A549 (cell line): ENCODE measurements around the gene SLC5A10. TPM values are rescaled to one million over a fixed set of nuclear protein-coding genes. Genes with fewer than 3 reads are reported as not detected.

Source experiments
- ATAC-seq, 2 experiments: fragments of 200-7000 bp in 1 of 2; fragments of >200 bp in 1 of 2; cut with Nextera tagmentation in 1 of 2; cut with Tn5 transposase in 1 of 2; 3 replicates each; pipeline versions ENCODE4 v1.8.0 to v1.9.1; 2018 to 2020; ENCODE audit warnings: mild to moderate bottlenecking in 1 of 2, moderate library complexity in 1 of 2
- CTCF ChIA-PET: fragments of 300-600 bp; sonication (Branson Sonifier 250); formaldehyde crosslinking; extraction: SDS; loops from one replicate; lab custom pipeline; 2021; ENCODE audit warnings: antibody characterized with exemption, inconsistent platforms; lab: Yijun Ruan, JAX
- POLR2A ChIA-PET: fragments of 350-600 bp; formaldehyde crosslinking; extraction: SDS; loops from one replicate; lab custom pipeline; 2021; ENCODE audit warnings: antibody characterized with exemption, inconsistent platforms; lab: Yijun Ruan, JAX
- DNase-seq, 2 experiments: peaks; one replicate each; pipeline versions ENCODE4 v3.0.0 to v3.0.0-alpha.2; 2011 to 2016; ENCODE audit warnings: low read depth in 1 of 2, low spot score in 1 of 2
- FAIRE-seq: peaks from 2 replicates; lab custom pipeline; 2011; peaks lifted over from hg19 to GRCh38; lab: Jason Lieb, UNC
- H3K27ac ChIP-seq, 2 experiments: fragments of >200 bp; sonication (Bioruptor Twin); formaldehyde crosslinking; 3 replicates each; pipeline ENCODE4 v1.5.1; 2016 to 2017
- H3K4me1 ChIP-seq: fragments of >200 bp; sonication (Bioruptor Twin); formaldehyde crosslinking; 3 replicates; pipeline ENCODE4 v1.6.1; 2016
- H3K4me2 ChIP-seq: fragments of >200 bp; sonication (Bioruptor Twin); formaldehyde crosslinking; 3 replicates; pipeline ENCODE4 v1.6.1; 2016
- H3K4me3 ChIP-seq: fragments of >200 bp; sonication (Bioruptor Twin); formaldehyde crosslinking; 3 replicates; pipeline ENCODE4 v1.5.1; 2016
- H3K9me3 ChIP-seq: fragments of >200 bp; sonication (Bioruptor Twin); formaldehyde crosslinking; 3 replicates; pipeline ENCODE4 v1.6.1; 2016
- BHLHE40 ChIP-seq: IDR thresholded peaks from 2 replicates; pipeline ENCODE4 v1.6.1; 2012; ENCODE audit warnings: low read depth, low read length, inconsistent platforms
- CBX2 ChIP-seq: fragments of 200-600 bp; sonication (generic); IDR thresholded peaks from 2 replicates; pipeline ENCODE4 v1.6.1; 2016; ENCODE audit warnings: low read depth, mild to moderate bottlenecking, borderline replicate concordance
- CEBPB ChIP-seq, 2 experiments: fragments of >200 bp in 1 of 2; sonication (Bioruptor Twin) in 1 of 2; formaldehyde crosslinking in 1 of 2; IDR thresholded peaks; 2 replicates each; pipeline ENCODE4 v1.6.1; 2012 to 2016
- CTCF ChIP-seq: fragments of >200 bp; sonication (Bioruptor Twin); formaldehyde crosslinking; IDR thresholded peaks from 3 replicates; pipeline ENCODE4 v1.5.1; 2016
- EP300 ChIP-seq, 2 experiments: fragments of >200 bp; sonication (Bioruptor Twin); formaldehyde crosslinking; IDR thresholded peaks; 2 replicates in 1 of 2; 3 replicates in 1 of 2; pipeline ENCODE4 v1.6.1; 2016 to 2017
- ESRRA ChIP-seq: fragments of 150-350 bp; IDR thresholded peaks from 2 replicates; pipeline ENCODE4 v1.6.1; 2014; ENCODE audit warnings: mild to moderate bottlenecking, low read length, borderline replicate concordance
- HMGXB4 ChIP-seq: fragments of 250-450 bp; sonication (Bioruptor Pico); IDR thresholded peaks from 2 replicates; pipeline ENCODE4 v1.5.0; 2021; ENCODE audit warnings: mild to moderate bottlenecking, moderate library complexity, borderline replicate concordance
- HOXA7 ChIP-seq: fragments of 250-450 bp; sonication (Bioruptor Pico); IDR thresholded peaks from 2 replicates; pipeline ENCODE4 v1.5.0; 2020; ENCODE audit warnings: mild to moderate bottlenecking, moderate library complexity
- JUN ChIP-seq, 2 experiments: fragments of >200 bp; sonication (Bioruptor Twin); formaldehyde crosslinking; IDR thresholded peaks; 2 replicates in 1 of 2; 3 replicates in 1 of 2; pipeline ENCODE4 v1.6.1; 2016 to 2017
- JUNB ChIP-seq: fragments of >200 bp; sonication (Bioruptor Twin); formaldehyde crosslinking; IDR thresholded peaks from 2 replicates; pipeline ENCODE4 v1.6.1; 2016
- KDM5A ChIP-seq: fragments of 200-600 bp; sonication (generic); IDR thresholded peaks from 2 replicates; pipeline ENCODE4 v1.6.1; 2016; ENCODE audit warnings: antibody characterized with exemption, mild to moderate bottlenecking
- MAFK ChIP-seq: fragments of 450-650 bp; IDR thresholded peaks from 2 replicates; pipeline ENCODE4 v1.6.1; 2014; ENCODE audit not compliant: partially characterized antibody
- NFE2L2 ChIP-seq: fragments of 150-350 bp; conservative IDR thresholded peaks from 2 replicates; pipeline ENCODE4 v1.6.1; 2014; ENCODE audit warnings: low read length
- RAD21 ChIP-seq, 2 experiments: fragments of >200 bp in 1 of 2; sonication (Bioruptor Twin) in 1 of 2; formaldehyde crosslinking in 1 of 2; IDR thresholded peaks in 1 of 2; conservative IDR thresholded peaks in 1 of 2; 2 replicates in 1 of 2; 3 replicates in 1 of 2; pipeline ENCODE4 v1.6.1; 2012 to 2018; ENCODE audit warnings: inconsistent platforms in 1 of 2
- RNF2 ChIP-seq: fragments of 200-600 bp; sonication (generic); IDR thresholded peaks from 2 replicates; pipeline ENCODE4 v1.6.1; 2016; ENCODE audit warnings: low read depth, mild to moderate bottlenecking, antibody characterized with exemption, moderate library complexity, borderline replicate concordance
- SREBF2 ChIP-seq: fragments of 450-650 bp; IDR thresholded peaks from 2 replicates; pipeline ENCODE4 v1.6.1; 2014; ENCODE audit warnings: mild to moderate bottlenecking, moderate library complexity
- TFCP2L1 ChIP-seq: fragments of 250-450 bp; sonication (Bioruptor Pico); IDR thresholded peaks from 2 replicates; pipeline ENCODE4 v1.5.0; 2021; ENCODE audit warnings: mild to moderate bottlenecking
- TP53 ChIP-seq: fragments of 250-450 bp; sonication (Bioruptor Pico); IDR thresholded peaks from 2 replicates; pipeline ENCODE4 v1.5.0; 2021; ENCODE audit warnings: mild to moderate bottlenecking, moderate library complexity
- USF2 ChIP-seq: fragments of 450-650 bp; IDR thresholded peaks from 2 replicates; pipeline ENCODE4 v1.6.1; 2014; ENCODE audit warnings: antibody characterized with exemption
- ZNF302 ChIP-seq: fragments of 250-450 bp; sonication (Bioruptor Pico); IDR thresholded peaks from 2 replicates; pipeline ENCODE4 v1.9.0; 2021; ENCODE audit warnings: inconsistent platforms, mild to moderate bottlenecking, moderate library complexity
- WGBS: methylation state at CpG from one replicate; pipeline ENCODE4 v1.1.6; 2017; ENCODE audit errors: missing lambda C conversion rate; 5-methylcytosine and 5-hydroxymethylcytosine counted together
- polyA plus RNA-seq, 4 experiments: library from polyadenylated mRNA; depleted of rRNA in 3 of 4; stranded (reverse); fragments of >200 nt; fragmentation: RNase III in 1 of 4; extraction: RNeasy Plus Mini Kit Qiagen cat#74134 plus additional on column Dnase treatment in 1 of 4; gene quantifications; 2 replicates in 3 of 4; 3 replicates in 1 of 4; pipeline ENCODE4 v1.2.3, GENCODE V29; 2011 to 2017

Gene SLC5A10
- polyA plus RNA-seq, 2 of the 4 experiments (the other 2 are of a cell fraction): 0.15 to 0.28 TPM

GRCh38 chr17:18991531-18992315 is 39.8 kb downstream of the SLC5A10 start:
- ATAC-seq: no peak
- no peak for DNase-seq
- no peak for FAIRE-seq
- Histone ChIP-seq H3K27ac (no peak overlapping the region), H3K4me1 (peaks cover 22% of the 10 kb centered on the region), H3K9me3 (peaks cover 18% of the 10 kb centered on the region), H3K4me2 (no peak overlapping the region), H3K4me3 (no peak overlapping the region)
- 96% methylated on average over 20 of the region's 20 CpGs for WGBS
- CTCF ChIA-PET: interaction anchor here (1.0 to 2.0 kb wide), 6 partner anchors 10 to 174 kb away, joined by 3 to 15 read pairs (median 4); no protein-coding TSS in a partner anchor
- TF ChIP-seq CBX2 (no peak), TP53 (CRISPR knock-in tag) (no peak), EP300 (IDR thresholded peaks at IDR 0.05) (no peak), KDM5A (no peak), NFE2L2 (no peak), RNF2 (no peak), JUN (IDR thresholded peaks at IDR 0.05) (no peak), CEBPB (IDR thresholded peaks at IDR 0.05) (no peak), SREBF2 (no peak)
- POLR2A ChIA-PET: no interaction called here

- ChIA-PET CTCF (interaction anchor here (1.7 to 2.0 kb wide), 2 partner anchors 8 to 10 kb away, joined by 4 to 5 read pairs; no protein-coding TSS in a partner anchor), POLR2A (no interaction called here)
- Histone ChIP-seq H3K4me2 (no peak overlapping the region), H3K9me3 (peaks cover 19% of the 10 kb centered on the region), H3K4me3 (no peak overlapping the region), H3K27ac (no peak overlapping the region), H3K4me1 (peaks cover 22% of the 10 kb centered on the region)
- no peak for DNase-seq
- 91% methylated on average over 22 of the region's 22 CpGs for WGBS
- no peak for ATAC-seq
- no peak for FAIRE-seq
- no peak for TF ChIP-seq JUNB
- TF ChIP-seq RAD21 (conservative IDR thresholded peaks at IDR 0.05 in 1 of 2, IDR thresholded peaks at IDR 0.05 in 1 of 2): no peak
- TF ChIP-seq CTCF: no peak
- TF ChIP-seq TFCP2L1 (CRISPR knock-in tag): no peak
- TF ChIP-seq HMGXB4 (CRISPR knock-in tag): no peak
- TF ChIP-seq USF2: no peak
- no peak for TF ChIP-seq ESRRA
- TF ChIP-seq ZNF302 (CRISPR knock-in tag): no peak
- no peak for TF ChIP-seq MAFK
- no peak for TF ChIP-seq BHLHE40
- no peak for TF ChIP-seq TP53 (CRISPR knock-in tag)
- no peak for TF ChIP-seq HOXA7 (CRISPR knock-in tag)
These were observed 40.6 kb downstream of the SLC5A10 start for GRCh38 chr17:18992454-18993130.
